ENCODE measurements around the gene PITPNC1.

DNA sequence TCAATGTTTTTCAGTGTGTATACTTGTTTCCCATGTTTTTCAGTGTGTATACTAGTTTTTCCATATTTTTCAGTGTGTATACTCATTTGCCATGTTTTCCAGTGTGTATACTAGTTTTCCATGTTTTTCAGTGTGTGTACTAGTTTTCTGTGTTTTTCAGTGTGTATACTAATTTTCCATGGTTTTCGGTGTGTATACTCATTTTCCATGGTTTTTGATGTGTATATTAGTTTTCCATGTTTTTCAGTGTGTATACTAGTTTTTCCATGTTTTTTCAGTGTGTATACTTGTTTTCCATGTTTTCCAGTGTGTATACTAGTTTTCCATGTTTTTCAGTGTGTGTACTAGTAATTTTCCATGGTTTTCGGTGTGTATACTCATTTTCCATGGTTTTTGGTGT, 188.0 kb downstream of the PITPNC1 start:
- TF ChIP-seq, protein P1, sequence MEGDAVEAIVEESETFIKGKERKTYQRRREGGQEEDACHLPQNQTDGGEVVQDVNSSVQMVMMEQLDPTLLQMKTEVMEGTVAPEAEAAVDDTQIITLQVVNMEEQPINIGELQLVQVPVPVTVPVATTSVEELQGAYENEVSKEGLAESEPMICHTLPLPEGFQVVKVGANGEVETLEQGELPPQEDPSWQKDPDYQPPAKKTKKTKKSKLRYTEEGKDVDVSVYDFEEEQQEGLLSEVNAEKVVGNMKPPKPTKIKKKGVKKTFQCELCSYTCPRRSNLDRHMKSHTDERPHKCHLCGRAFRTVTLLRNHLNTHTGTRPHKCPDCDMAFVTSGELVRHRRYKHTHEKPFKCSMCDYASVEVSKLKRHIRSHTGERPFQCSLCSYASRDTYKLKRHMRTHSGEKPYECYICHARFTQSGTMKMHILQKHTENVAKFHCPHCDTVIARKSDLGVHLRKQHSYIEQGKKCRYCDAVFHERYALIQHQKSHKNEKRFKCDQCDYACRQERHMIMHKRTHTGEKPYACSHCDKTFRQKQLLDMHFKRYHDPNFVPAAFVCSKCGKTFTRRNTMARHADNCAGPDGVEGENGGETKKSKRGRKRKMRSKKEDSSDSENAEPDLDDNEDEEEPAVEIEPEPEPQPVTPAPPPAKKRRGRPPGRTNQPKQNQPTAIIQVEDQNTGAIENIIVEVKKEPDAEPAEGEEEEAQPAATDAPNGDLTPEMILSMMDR (IDR thresholded peaks at IDR 0.05) = no peak
- no peak for TF ChIP-seq POLR2A (IDR thresholded peaks at IDR 0.05)
